Spleen (tissue), 7 donors: Measurements from ENCODE around the gene SHLD1.

Experiments
- CTCF ChIP-seq, 11 experiments: fragments of 200-600 bp in 7 of 11; fragments of 450-650 bp in 4 of 11; sonication (generic) in 4 of 11; IDR thresholded peaks in 8 of 11; conservative IDR thresholded peaks in 3 of 11; 1 replicate in 7 of 11; 2 replicates in 4 of 11; pipeline versions ENCODE4 v1.4.0 to v1.8.0; 2016 to 2021; ENCODE audit warnings: antibody characterized with exemption in 11 of 11, inconsistent platforms in 4 of 11, mild to moderate bottlenecking in 1 of 11
- POLR2A ChIP-seq, 3 donors: fragments of 450-650 bp; IDR thresholded peaks; one replicate each; pipeline ENCODE4 v1.5.1; 2017; ENCODE audit warnings: antibody characterized with exemption in 3 of 3, mild to moderate bottlenecking in 1 of 3
- POLR2AphosphoS5 ChIP-seq, 3 donors: sonication (generic); formaldehyde crosslinking; IDR thresholded peaks; one replicate each; pipeline ENCODE4 v1.5.1; 2017; ENCODE audit warnings: antibody characterized with exemption in 3 of 3
- donor health status: DM: no; HTN: no; CAD: no; lungs with moderate emphysema.
- donor health status: DM: no; HTN: no; CAD: no.
- donor health status: DM: no; HTN: no; CAD: no.

GRCh38 chr20:5834436-5835005 lies 84.3 kb downstream of the SHLD1 start:
- TF ChIP-seq CTCF (IDR thresholded peaks at IDR 0.05 in 8 of 11, conservative IDR thresholded peaks at IDR 0.05 in 3 of 11) (no peak), POLR2A (IDR thresholded peaks at IDR 0.05) (no peak), POLR2AphosphoS5 (IDR thresholded peaks at IDR 0.05) (no peak)
